HL-60 (cell line): Measurements from ENCODE around the gene KCND1.

Source experiments
- DNase-seq, 2 experiments: peaks; one replicate each; pipeline ENCODE4 v3.0.0-alpha.2; 2010 to 2020; ENCODE audit warnings: low read depth in 1 of 2, low spot score in 1 of 2
- H3K27ac ChIP-seq: fragments of 250-450 bp; sonication (Bioruptor Pico); replicated peaks from 2 replicates; pipeline ENCODE4 v1.5.1; 2020; ENCODE audit warnings: mild to moderate bottlenecking, moderate library complexity
- H3K27me3 ChIP-seq: fragments of 250-450 bp; sonication (Bioruptor Pico); 2 replicates; pipeline ENCODE4 v1.5.1; 2021; ENCODE audit warnings: mild to moderate bottlenecking, moderate library complexity; ENCODE audit not compliant: insufficient read depth, poor library complexity, severe bottlenecking
- H3K4me3 ChIP-seq: replicated peaks from 2 replicates; pipeline ENCODE4 v1.5.1; 2011; ENCODE audit warnings: mild to moderate bottlenecking, control low read depth, low read length; ENCODE audit not compliant: insufficient read depth
- GABPA ChIP-seq: IDR thresholded peaks from 2 replicates; pipeline ENCODE4 v1.6.1; 2012; ENCODE audit warnings: low read depth
- POLR2AphosphoS5 ChIP-seq: IDR thresholded peaks from 2 replicates; pipeline ENCODE4 v1.6.1; 2012; ENCODE audit warnings: low read depth
- SPI1 ChIP-seq: IDR thresholded peaks from 2 replicates; pipeline ENCODE4 v1.6.1; 2012; ENCODE audit warnings: low read depth, mild to moderate bottlenecking, borderline replicate concordance
- TF ChIP-seq, protein P1 (sequence below): IDR thresholded peaks from one replicate; pipeline ENCODE4 v1.5.1; 2011; ENCODE audit warnings: low read length, control low read depth, inconsistent platforms; ENCODE audit not compliant: insufficient read depth
- TF ChIP-seq, protein P2 (sequence below): IDR thresholded peaks from 2 replicates; pipeline ENCODE4 v1.6.1; 2012; ENCODE audit warnings: low read depth; ENCODE audit not compliant: insufficient replicate concordance

The KCND1 gene

DNA sequence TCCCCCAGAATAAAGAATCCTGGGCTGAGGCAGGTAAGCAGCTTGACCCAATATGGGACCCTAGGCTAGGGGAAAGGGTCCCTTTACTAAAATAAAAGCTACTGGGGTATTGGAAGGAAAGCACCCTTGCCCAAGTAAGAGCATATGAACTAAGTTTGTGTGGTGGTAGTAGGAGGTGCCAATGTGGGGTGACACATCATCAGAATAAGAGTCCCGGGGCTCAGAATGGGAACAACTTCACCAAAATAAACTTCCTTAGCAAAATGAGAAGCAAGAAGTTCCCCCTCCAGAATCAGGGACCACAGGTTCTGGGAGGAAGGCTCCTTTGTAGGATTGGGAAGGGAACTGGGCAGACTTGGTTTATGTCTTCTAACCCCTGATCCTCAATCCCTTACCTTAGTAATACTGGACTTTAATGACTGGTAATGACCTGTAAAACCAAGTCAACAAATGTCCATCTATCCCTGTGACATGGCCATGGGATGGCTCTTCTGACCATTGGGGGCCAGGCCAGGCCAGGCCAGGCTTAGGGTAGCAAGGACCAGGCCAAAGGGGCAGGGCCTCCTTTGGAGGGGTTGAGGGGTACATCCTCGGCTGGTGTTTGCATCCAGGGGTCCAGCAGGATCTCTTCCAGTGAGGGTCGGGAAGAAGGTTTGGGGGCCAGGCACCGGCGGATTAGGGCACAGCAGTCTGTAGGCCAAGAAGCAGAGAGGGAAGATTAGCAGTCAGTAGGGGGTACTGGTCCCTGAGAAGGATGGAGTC lies 57.9 kb downstream of the KCND1 start:
- no peaks in the 10 kb centered on the region for H3K27me3 ChIP-seq
- H3K27ac ChIP-seq: no peak overlapping the region
- no peak overlapping the region for H3K4me3 ChIP-seq
- TF ChIP-seq, protein P1, sequence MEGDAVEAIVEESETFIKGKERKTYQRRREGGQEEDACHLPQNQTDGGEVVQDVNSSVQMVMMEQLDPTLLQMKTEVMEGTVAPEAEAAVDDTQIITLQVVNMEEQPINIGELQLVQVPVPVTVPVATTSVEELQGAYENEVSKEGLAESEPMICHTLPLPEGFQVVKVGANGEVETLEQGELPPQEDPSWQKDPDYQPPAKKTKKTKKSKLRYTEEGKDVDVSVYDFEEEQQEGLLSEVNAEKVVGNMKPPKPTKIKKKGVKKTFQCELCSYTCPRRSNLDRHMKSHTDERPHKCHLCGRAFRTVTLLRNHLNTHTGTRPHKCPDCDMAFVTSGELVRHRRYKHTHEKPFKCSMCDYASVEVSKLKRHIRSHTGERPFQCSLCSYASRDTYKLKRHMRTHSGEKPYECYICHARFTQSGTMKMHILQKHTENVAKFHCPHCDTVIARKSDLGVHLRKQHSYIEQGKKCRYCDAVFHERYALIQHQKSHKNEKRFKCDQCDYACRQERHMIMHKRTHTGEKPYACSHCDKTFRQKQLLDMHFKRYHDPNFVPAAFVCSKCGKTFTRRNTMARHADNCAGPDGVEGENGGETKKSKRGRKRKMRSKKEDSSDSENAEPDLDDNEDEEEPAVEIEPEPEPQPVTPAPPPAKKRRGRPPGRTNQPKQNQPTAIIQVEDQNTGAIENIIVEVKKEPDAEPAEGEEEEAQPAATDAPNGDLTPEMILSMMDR: no peak
- TF ChIP-seq, protein P2, sequence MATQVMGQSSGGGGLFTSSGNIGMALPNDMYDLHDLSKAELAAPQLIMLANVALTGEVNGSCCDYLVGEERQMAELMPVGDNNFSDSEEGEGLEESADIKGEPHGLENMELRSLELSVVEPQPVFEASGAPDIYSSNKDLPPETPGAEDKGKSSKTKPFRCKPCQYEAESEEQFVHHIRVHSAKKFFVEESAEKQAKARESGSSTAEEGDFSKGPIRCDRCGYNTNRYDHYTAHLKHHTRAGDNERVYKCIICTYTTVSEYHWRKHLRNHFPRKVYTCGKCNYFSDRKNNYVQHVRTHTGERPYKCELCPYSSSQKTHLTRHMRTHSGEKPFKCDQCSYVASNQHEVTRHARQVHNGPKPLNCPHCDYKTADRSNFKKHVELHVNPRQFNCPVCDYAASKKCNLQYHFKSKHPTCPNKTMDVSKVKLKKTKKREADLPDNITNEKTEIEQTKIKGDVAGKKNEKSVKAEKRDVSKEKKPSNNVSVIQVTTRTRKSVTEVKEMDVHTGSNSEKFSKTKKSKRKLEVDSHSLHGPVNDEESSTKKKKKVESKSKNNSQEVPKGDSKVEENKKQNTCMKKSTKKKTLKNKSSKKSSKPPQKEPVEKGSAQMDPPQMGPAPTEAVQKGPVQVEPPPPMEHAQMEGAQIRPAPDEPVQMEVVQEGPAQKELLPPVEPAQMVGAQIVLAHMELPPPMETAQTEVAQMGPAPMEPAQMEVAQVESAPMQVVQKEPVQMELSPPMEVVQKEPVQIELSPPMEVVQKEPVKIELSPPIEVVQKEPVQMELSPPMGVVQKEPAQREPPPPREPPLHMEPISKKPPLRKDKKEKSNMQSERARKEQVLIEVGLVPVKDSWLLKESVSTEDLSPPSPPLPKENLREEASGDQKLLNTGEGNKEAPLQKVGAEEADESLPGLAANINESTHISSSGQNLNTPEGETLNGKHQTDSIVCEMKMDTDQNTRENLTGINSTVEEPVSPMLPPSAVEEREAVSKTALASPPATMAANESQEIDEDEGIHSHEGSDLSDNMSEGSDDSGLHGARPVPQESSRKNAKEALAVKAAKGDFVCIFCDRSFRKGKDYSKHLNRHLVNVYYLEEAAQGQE: no peak
- TF ChIP-seq GABPA (no peak), SPI1 (no peak), POLR2AphosphoS5 (no peak)
- DNase-seq: no peak

DNA sequence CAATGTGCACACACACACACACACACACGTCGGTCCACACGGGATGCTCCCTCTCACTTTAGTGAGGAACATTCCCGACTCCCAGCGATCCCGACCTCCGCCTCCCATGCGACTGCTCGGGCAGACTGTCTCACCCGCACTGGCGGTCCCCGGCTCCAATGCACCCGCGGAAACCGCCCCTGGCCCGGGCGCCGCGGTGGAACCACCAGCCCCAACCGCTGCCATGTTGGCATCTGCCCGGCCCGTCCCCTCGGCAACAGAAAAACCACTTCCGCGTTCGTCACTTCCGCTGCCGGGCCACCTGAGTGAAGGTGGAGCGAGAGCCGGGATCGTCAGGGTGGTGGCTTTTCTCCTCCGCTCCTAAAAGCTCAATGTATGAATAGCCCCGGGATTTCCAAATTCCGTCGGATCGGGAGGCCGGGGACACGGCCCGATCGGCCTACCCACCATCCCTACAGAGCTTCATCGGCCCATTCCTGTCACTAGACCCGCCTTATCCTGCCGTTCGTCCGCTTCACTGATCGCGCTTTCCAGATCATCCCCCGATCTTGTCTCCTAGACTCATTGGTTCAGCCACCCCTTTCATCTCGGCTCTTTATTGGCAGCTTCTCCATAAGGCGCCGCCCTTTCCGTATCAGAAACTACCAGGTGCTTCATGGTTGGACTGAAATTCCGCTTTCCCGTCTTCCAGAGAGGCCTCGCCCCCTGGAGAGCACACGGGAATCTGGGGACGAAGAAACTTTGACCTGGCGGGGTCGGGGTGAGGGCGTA lies 60.0 kb downstream of the KCND1 start, which contains the start of gene SLC35A2:
Gene SLC35A2 (minus strand): TSS at position 235 of the 771 bp plus-strand sequence. CDS start 10 bp downstream, at position 225.
- H3K27me3 ChIP-seq: no peaks in the 10 kb centered on the region
- peak; percentile 43 to 79 for DNase-seq
- H3K27ac ChIP-seq: peak within 1 kb of the TSS; percentile 83
- peak; percentile 79 for TF ChIP-seq GABPA
- TF ChIP-seq, protein P1: no peak
- 0 out of 2 replicates have a peak, but pooled peaks have one; percentile 38 for TF ChIP-seq SPI1
- TF ChIP-seq, protein P2: no peak
- peak; percentile 46 for TF ChIP-seq POLR2AphosphoS5
- H3K4me3 ChIP-seq: peak within 1 kb of the TSS; percentile 81
